Measurements from ENCODE around the gene NUDT22.

The NUDT22 gene

GRCh38 chr11:64232967-64233315 is 6.9 kb downstream of the NUDT22 start:
- H3K27me3 ChIP-seq (ENCODE audit: control insufficient read depth in 1 of 2, insufficient read depth in 2 of 2, low read length in 2 of 2), result no peaks in the 10 kb centered on the region
- H3K9ac ChIP-seq (ENCODE audit: low read depth in 1 of 2, low read length in 2 of 2), result no peak overlapping the region
- no peak overlapping the region for H3K4me3 ChIP-seq (ENCODE audit: low read depth in 1 of 2, low read length in 2 of 2)
- H3K4me1 ChIP-seq (ENCODE audit: control insufficient read depth in 1 of 2, insufficient read depth in 2 of 2, low read length in 2 of 2), result peaks cover 49 to 54% of the 10 kb centered on the region in 2 donors
- H3K27ac ChIP-seq (ENCODE audit: low read depth, low read length), result no peak overlapping the region
- peaks cover 0 to 3% of the 10 kb centered on the region in 2 donors for H3K36me3 ChIP-seq (ENCODE audit: control insufficient read depth in 1 of 2, insufficient read depth in 2 of 2, low read length in 2 of 2)
- no peaks in the 10 kb centered on the region for H3K9me3 ChIP-seq (ENCODE audit: control insufficient read depth in 1 of 2, low read length in 2 of 2)

- peaks cover 0 to 5% of the 10 kb centered on the region in 2 donors for H3K36me3 ChIP-seq (ENCODE audit: control insufficient read depth in 1 of 2, insufficient read depth in 2 of 2, low read length in 2 of 2)
- H3K9ac ChIP-seq (ENCODE audit: low read depth in 1 of 2, low read length in 2 of 2), result peak within 1 kb of the TSS; percentile 66 to 75
- H3K4me1 ChIP-seq (ENCODE audit: control insufficient read depth in 1 of 2, insufficient read depth in 2 of 2, low read length in 2 of 2), result peaks cover 58 to 59% of the 10 kb centered on the region in 2 donors
- H3K9me3 ChIP-seq (ENCODE audit: control insufficient read depth in 1 of 2, low read length in 2 of 2), result no peaks in the 10 kb centered on the region
- no peaks in the 10 kb centered on the region for H3K27me3 ChIP-seq (ENCODE audit: control insufficient read depth in 1 of 2, insufficient read depth in 2 of 2, low read length in 2 of 2)
- peak within 1 kb of the TSS; percentile 61 to 82 for H3K4me3 ChIP-seq (ENCODE audit: low read depth in 1 of 2, low read length in 2 of 2)
- H3K27ac ChIP-seq (ENCODE audit: low read depth, low read length), result peak within 1 kb of the TSS; percentile 62
Observed at GRCh38 chr11:64233913-64234586, 8.0 kb downstream of the NUDT22 start, which contains the start of gene VEGFB. Gene VEGFB, plus strand, starts transcription at chr11:64234584. Its CDS starts 250 bp downstream, at chr11:64234834.

GRCh38 chr11:64234647-64235379 is 8.7 kb downstream of the NUDT22 start:
- H3K27me3 ChIP-seq (ENCODE audit: control insufficient read depth in 1 of 2, insufficient read depth in 2 of 2, low read length in 2 of 2), result no peaks in the 10 kb centered on the region
- H3K36me3 ChIP-seq (ENCODE audit: control insufficient read depth in 1 of 2, insufficient read depth in 2 of 2, low read length in 2 of 2), result peaks cover 0 to 5% of the 10 kb centered on the region in 2 donors
- peak overlapping the region; percentile 25 to 31 for H3K9ac ChIP-seq (ENCODE audit: low read depth in 1 of 2, low read length in 2 of 2)
- peak overlapping the region; percentile 59 to 82 for H3K4me3 ChIP-seq (ENCODE audit: low read depth in 1 of 2, low read length in 2 of 2)
- H3K4me1 ChIP-seq (ENCODE audit: control insufficient read depth in 1 of 2, insufficient read depth in 2 of 2, low read length in 2 of 2), result peaks cover 57% of the 10 kb centered on the region in 2 donors
- peak overlapping the region; percentile 62 for H3K27ac ChIP-seq (ENCODE audit: low read depth, low read length)
- no peaks in the 10 kb centered on the region for H3K9me3 ChIP-seq (ENCODE audit: control insufficient read depth in 1 of 2, low read length in 2 of 2)

- Histone ChIP-seq H3K27ac (ENCODE audit: low read depth, low read length) (no peak overlapping the region), H3K9ac (ENCODE audit: low read depth in 1 of 2, low read length in 2 of 2) (peak overlapping the region; percentile 25 to 31), H3K36me3 (ENCODE audit: control insufficient read depth in 1 of 2, insufficient read depth in 2 of 2, low read length in 2 of 2) (peaks cover 0 to 5% of the 10 kb centered on the region in 2 donors), H3K9me3 (ENCODE audit: control insufficient read depth in 1 of 2, low read length in 2 of 2) (no peaks in the 10 kb centered on the region), H3K4me3 (ENCODE audit: low read depth in 1 of 2, low read length in 2 of 2) (peak overlapping the region; percentile 59 to 82), H3K27me3 (ENCODE audit: control insufficient read depth in 1 of 2, insufficient read depth in 2 of 2, low read length in 2 of 2) (no peaks in the 10 kb centered on the region), H3K4me1 (ENCODE audit: control insufficient read depth in 1 of 2, insufficient read depth in 2 of 2, low read length in 2 of 2) (peaks cover 61 to 62% of the 10 kb centered on the region in 2 donors)
Observed at GRCh38 chr11:64235437-64236161, 9.5 kb downstream of the NUDT22 start.

- Histone ChIP-seq H3K4me1 (ENCODE audit: control insufficient read depth in 1 of 2, insufficient read depth in 2 of 2, low read length in 2 of 2) (peaks cover 53 to 55% of the 10 kb centered on the region in 2 donors), H3K4me3 (ENCODE audit: low read depth in 1 of 2, low read length in 2 of 2) (peak overlapping the region in 1 of 2 donors; percentile 7), H3K9me3 (ENCODE audit: control insufficient read depth in 1 of 2, low read length in 2 of 2) (no peaks in the 10 kb centered on the region), H3K27me3 (ENCODE audit: control insufficient read depth in 1 of 2, insufficient read depth in 2 of 2, low read length in 2 of 2) (no peaks in the 10 kb centered on the region), H3K9ac (ENCODE audit: low read depth in 1 of 2, low read length in 2 of 2) (peak overlapping the region in 1 of 2 donors; percentile 34), H3K27ac (ENCODE audit: low read depth, low read length) (peak overlapping the region; percentile 34), H3K36me3 (ENCODE audit: control insufficient read depth in 1 of 2, insufficient read depth in 2 of 2, low read length in 2 of 2) (peaks cover 0 to 5% of the 10 kb centered on the region in 2 donors)
Observed at GRCh38 chr11:64237484-64237951, 11.4 kb downstream of the NUDT22 start.

GRCh38 chr11:64238076-64238475 is 12.0 kb downstream of the NUDT22 start:
- Histone ChIP-seq H3K9me3 (ENCODE audit: control insufficient read depth in 1 of 2, low read length in 2 of 2) (no peaks in the 10 kb centered on the region), H3K27me3 (ENCODE audit: control insufficient read depth in 1 of 2, insufficient read depth in 2 of 2, low read length in 2 of 2) (no peaks in the 10 kb centered on the region), H3K27ac (ENCODE audit: low read depth, low read length) (peak overlapping the region; percentile 53), H3K9ac (ENCODE audit: low read depth in 1 of 2, low read length in 2 of 2) (peak overlapping the region in 1 of 2 donors; percentile 34), H3K36me3 (ENCODE audit: control insufficient read depth in 1 of 2, insufficient read depth in 2 of 2, low read length in 2 of 2) (peaks cover 0 to 5% of the 10 kb centered on the region in 2 donors), H3K4me3 (ENCODE audit: low read depth in 1 of 2, low read length in 2 of 2) (peak overlapping the region in 1 of 2 donors; percentile 7), H3K4me1 (ENCODE audit: control insufficient read depth in 1 of 2, insufficient read depth in 2 of 2, low read length in 2 of 2) (peaks cover 59 to 61% of the 10 kb centered on the region in 2 donors)

GRCh38 chr11:64238999-64239398 is 12.9 kb downstream of the NUDT22 start:
- Histone ChIP-seq H3K36me3 (ENCODE audit: control insufficient read depth in 1 of 2, insufficient read depth in 2 of 2, low read length in 2 of 2) (peaks cover 0 to 14% of the 10 kb centered on the region in 2 donors), H3K27ac (ENCODE audit: low read depth, low read length) (peak overlapping the region; percentile 53), H3K9me3 (ENCODE audit: control insufficient read depth in 1 of 2, low read length in 2 of 2) (no peaks in the 10 kb centered on the region), H3K27me3 (ENCODE audit: control insufficient read depth in 1 of 2, insufficient read depth in 2 of 2, low read length in 2 of 2) (no peaks in the 10 kb centered on the region), H3K4me3 (ENCODE audit: low read depth in 1 of 2, low read length in 2 of 2) (no peak overlapping the region), H3K4me1 (ENCODE audit: control insufficient read depth in 1 of 2, insufficient read depth in 2 of 2, low read length in 2 of 2) (peaks cover 61% of the 10 kb centered on the region in 2 donors), H3K9ac (ENCODE audit: low read depth in 1 of 2, low read length in 2 of 2) (peak overlapping the region in 1 of 2 donors; percentile 22)

- H3K9ac ChIP-seq (ENCODE audit: low read depth in 1 of 2, low read length in 2 of 2), result peak overlapping the region; percentile 93 to 97
- no peaks in the 10 kb centered on the region for H3K27me3 ChIP-seq (ENCODE audit: control insufficient read depth in 1 of 2, insufficient read depth in 2 of 2, low read length in 2 of 2)
- H3K4me3 ChIP-seq (ENCODE audit: low read depth in 1 of 2, low read length in 2 of 2), result peak overlapping the region; percentile 75 to 79
- no peaks in the 10 kb centered on the region for H3K9me3 ChIP-seq (ENCODE audit: control insufficient read depth in 1 of 2, low read length in 2 of 2)
- peak overlapping the region; percentile 99 for H3K27ac ChIP-seq (ENCODE audit: low read depth, low read length)
- peaks cover 63 to 64% of the 10 kb centered on the region in 2 donors for H3K4me1 ChIP-seq (ENCODE audit: control insufficient read depth in 1 of 2, insufficient read depth in 2 of 2, low read length in 2 of 2)
- peaks cover 0 to 17% of the 10 kb centered on the region in 2 donors for H3K36me3 ChIP-seq (ENCODE audit: control insufficient read depth in 1 of 2, insufficient read depth in 2 of 2, low read length in 2 of 2)
Observed at GRCh38 chr11:64239662-64240434, 13.8 kb downstream of the NUDT22 start.

GRCh38 chr11:64240435-64241240 is 14.6 kb downstream of the NUDT22 start, which contains the start of gene FKBP2:
Gene FKBP2, plus strand, starts transcription at chr11:64241095. Its CDS starts 1,293 bp downstream, at chr11:64242388.
- Histone ChIP-seq H3K4me3 (ENCODE audit: low read depth in 1 of 2, low read length in 2 of 2) (peak within 1 kb of the TSS; percentile 82 to 84), H3K27me3 (ENCODE audit: control insufficient read depth in 1 of 2, insufficient read depth in 2 of 2, low read length in 2 of 2) (no peaks in the 10 kb centered on the region), H3K36me3 (ENCODE audit: control insufficient read depth in 1 of 2, insufficient read depth in 2 of 2, low read length in 2 of 2) (peaks cover 0 to 17% of the 10 kb centered on the region in 2 donors), H3K9ac (ENCODE audit: low read depth in 1 of 2, low read length in 2 of 2) (peak within 1 kb of the TSS; percentile 93 to 97), H3K27ac (ENCODE audit: low read depth, low read length) (peak within 1 kb of the TSS; percentile 99), H3K9me3 (ENCODE audit: control insufficient read depth in 1 of 2, low read length in 2 of 2) (no peaks in the 10 kb centered on the region), H3K4me1 (ENCODE audit: control insufficient read depth in 1 of 2, insufficient read depth in 2 of 2, low read length in 2 of 2) (peaks cover 56 to 66% of the 10 kb centered on the region in 2 donors)
